NK-92 (cell line): ENCODE measurements around the gene TMEM255B.

Experiments
- DNase-seq: peaks from one replicate; lab custom pipeline; 2025; ENCODE audit not compliant: unreplicated experiment; lab: John Stamatoyannopoulos, UW

The TMEM255B gene

DNA sequence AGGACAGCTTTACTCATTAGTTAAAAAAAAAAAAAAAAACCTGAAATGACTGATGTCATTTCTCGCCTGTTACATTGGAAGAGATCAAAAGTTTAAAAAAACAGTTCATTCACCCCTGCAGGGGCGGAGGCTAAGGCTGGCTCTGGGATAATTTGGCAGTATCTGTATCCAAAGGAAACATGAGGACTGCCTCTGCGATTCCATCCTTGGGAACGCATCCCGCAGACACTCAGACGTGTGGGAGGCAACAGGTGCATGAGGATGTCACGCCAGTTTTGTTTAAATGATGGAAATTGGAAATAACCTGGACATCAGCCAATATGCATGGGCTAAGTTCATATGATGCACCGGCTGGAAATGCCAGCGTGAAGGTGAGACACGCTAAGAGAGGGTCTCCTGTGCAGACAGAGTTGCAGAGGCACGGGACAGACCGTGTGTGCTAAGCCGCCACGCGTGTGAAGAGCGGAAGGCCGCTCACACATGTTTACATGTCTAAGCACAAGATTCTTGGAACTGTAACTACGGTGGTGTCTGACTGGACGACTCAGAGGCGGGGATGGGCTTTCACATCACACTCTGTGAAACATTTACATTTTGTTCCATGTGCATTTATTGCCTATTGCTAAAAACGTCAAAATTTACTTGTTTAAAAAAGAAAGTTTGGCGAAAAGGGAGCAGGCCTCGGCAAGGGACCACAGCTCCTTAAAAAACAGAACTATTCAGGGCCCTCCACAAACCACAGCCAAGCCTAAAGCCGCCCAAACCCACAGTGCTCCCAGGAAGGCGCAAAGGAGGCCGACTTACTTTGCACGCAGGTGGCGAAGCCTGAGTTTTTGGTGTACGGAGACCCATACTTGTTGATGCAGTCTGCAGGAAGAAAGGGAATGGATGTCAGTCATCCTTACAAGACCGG is 87.0 kb downstream of the TMEM255B start:
- no peak for DNase-seq

DNA sequence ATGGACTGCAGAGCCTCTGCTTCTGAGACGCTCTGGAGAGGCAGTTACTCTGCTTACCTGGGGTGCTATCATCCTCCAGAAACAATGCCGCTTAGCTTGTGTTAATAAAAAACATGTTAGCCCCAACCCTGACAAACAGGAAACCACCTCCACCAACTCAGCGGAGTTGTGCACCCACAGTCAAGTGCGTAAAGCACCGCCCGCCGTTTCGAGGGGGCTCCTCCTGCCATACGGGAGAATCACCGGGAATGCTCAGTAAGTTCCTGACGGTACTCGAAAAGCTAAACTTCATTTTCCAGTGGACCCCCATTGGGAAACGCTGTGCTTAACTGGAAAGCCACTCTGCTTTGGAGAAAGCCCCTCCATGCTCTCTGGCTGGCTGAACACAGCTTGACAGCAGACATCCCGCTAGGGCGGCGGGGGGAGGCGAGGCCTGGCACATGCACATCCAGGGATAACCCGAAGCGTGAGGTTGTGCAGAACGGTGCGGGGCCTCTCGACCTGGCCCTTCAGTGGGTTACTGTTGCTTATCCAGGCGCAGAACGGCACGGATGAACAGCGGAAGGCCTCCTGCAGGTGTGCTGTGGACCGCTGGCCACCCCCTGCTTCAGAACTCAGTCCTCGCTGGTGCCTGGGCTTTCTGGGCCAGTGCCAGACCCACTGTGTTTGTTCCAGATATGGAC is 87.8 kb downstream of the TMEM255B start:
- no peak for DNase-seq

GRCh38 chr13:113848020-113848419 is 89.0 kb downstream of the TMEM255B start:
- no peak for DNase-seq

DNA sequence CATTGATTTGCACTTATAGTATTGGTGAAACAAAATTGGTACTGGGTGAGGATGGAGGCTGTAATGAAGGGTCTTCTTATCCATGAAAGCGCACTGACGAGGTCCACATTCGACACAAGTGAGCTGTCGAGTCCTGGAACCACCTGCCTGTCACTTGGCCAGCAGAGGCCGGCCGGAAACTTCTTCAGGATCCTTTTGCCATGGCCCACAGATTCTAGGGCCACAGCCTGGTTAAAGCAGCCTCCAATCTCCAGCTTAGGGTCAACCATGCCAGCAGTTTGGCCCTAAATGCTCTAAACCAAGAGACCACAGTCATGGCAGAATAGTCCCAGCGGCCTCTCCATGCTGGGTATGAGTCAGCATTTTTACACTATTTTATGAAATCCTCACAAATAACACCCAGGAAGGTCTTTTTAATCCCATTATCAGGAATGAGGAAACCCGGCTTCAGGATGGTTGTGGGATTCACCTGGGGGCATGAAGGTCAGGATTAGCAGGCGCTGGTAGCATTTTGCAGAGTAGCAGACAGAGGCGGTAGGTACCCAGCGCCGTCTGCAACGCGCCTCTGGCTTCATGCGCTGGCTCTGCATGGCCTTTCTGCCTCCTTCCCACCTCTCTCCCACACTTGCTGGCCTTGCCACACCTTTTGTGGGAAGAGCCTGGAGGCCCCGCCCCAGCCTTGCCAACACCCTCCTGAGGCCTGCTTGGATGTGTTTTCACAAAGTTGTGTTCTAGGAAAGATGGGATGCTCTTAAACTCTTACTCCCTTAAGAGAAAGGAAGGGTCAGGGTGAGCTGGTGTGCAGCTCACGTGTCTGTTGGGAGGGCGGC is 89.6 kb downstream of the TMEM255B start:
- no peak for DNase-seq

GRCh38 chr13:113849546-113849945 is 90.5 kb downstream of the TMEM255B start:
- no peak for DNase-seq

DNA sequence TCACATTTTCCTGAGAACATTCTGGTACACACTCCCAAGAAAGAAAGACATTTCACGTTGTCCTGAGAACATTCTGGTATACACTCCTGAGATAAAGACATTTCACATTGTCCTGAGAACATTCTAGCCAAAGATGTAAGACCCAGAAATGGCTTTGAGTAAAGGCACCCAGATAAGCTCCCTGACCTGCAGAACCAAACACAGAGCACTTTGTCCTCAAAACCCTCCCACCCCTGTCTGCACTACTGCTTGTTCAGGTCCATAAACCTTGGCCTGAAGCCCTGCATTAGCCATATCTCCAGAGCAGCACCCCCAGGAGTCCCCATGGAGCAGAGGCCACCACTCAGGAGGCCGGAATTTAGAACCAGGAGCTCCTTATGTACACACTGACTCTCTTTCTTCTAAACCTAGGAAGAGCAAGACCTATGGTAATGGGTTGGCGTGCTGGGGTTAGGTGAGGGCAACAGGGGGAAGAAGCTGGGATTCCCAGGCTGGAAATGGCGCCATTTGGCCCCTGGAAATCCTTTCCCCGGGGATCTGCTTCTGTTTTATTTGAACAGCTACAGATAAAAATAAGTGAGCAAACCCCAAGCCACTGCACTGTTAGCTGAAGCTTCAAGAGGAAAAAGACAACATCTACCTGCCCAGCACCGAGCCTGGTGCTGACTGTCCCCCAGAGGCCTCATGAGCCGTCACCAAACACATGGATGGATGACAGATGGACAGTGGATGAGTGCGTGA is 91.1 kb downstream of the TMEM255B start:
- DNase-seq = no peak

- no peak for DNase-seq
Observed at GRCh38 chr13:113850722-113851479, 91.9 kb downstream of the TMEM255B start.

DNA sequence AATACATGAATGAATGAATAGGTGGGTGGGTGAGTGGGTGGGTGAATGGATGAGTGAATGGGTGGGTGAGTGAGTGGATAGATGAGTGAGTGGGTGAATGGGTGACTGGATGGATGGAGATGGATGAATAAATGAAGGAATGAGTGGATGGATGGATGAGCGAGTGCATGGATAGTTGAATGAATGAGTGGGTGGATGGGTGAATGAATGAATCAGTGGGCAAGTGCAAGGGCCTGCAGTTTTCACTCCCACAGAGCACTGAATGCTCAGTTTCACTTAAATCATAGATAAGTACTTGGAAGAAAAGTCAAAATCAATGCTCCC is 92.4 kb downstream of the TMEM255B start:
- DNase-seq = no peak

- DNase-seq = no peak
Observed at GRCh38 chr13:113851826-113852535, 93.0 kb downstream of the TMEM255B start.

DNA sequence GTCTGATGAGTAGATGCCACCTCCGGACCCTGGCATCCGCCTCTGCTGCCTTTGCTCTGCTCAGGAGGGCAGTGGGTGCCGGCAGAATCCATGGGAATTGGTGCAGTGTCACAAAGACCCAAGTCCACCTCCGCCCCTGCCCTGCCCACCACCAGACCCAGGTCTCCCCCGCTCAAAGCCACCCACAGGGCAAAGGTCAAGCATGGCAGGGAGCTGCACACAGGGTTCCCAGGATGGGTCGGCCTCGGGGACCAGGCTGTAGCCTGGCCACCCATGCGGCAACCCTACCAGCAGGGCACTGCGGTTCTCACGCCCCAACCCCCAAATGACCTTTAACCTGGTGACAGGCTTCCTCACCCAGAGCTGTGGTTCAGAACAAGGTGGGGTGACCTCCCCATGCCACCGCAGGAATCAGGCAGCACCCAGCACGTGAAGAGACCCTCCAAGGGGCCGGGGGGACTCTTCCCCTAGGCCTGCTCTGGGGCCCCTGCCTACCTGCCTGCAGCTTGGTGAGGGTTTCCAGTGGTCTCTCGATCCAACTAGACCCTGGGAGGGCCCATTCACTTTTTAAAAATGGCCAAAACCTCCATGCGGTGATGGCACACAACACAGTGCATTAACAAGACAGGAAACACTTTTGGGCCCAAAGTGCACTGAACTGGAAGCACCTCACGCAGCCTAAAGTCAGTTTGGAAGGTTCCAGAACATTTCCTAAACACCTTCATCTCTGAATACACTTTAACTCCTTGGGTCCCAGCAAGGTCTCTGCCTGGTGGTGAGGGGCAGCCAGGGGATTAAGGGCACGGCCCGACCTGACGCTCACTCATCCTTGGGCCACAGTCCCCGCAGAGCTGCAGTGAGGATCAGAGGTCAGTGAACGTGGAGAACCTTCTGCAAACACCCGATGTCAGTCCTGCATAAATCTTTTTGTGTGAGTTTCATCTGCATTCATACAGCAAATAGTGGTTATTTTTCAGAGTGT is 93.8 kb downstream of the TMEM255B start:
- DNase-seq = no peak

GRCh38 chr13:113853518-113854237 is 94.7 kb downstream of the TMEM255B start:
- DNase-seq = no peak

GRCh38 chr13:113854238-113855011 is 95.4 kb downstream of the TMEM255B start:
- no peak for DNase-seq

- no peak for DNase-seq
Observed at GRCh38 chr13:113855012-113855921, 96.2 kb downstream of the TMEM255B start.

DNA sequence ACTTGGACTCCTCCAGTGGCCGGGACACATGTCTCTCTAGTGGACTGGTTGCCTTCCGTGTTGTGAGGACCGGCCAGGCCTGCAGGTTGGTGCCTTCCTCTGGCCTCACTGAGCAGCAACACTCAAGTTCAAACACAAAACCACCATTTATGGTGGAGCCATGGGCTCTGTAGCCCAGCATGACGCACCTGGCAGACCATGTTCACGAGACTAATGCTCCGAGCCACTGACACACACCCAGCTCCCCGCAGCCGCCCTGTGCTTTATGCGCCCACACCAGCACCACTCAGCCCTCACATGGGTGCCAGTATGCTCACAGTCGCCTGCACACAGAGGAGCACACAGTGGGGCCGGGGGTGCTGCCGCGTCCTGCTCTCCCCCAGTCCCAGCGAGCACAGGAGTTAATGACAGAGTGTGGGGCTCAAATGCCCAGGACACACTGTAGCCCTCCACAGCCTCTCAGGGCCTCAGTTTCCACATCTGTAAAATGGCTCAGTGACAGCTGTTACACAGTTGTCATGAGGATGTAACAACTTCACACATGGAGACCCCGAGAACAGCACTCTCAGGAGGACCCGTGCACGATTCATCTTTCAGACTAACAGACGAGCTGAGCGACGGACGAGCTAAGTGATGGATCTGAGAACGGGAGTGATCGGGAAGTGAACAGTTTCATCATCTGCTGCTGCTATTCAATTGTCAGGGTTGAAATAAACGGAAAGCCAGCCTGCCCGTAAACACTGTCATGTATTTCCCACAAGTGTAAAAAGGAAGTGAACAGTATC is 97.1 kb downstream of the TMEM255B start:
- no peak for DNase-seq

GRCh38 chr13:113856716-113857065 is 97.7 kb downstream of the TMEM255B start:
- no peak for DNase-seq
